K562 (cell line): ENCODE data around the gene EXOSC1. TPM values are rescaled to one million over a fixed set of nuclear protein-coding genes. Genes with fewer than 3 reads are reported as not detected.

Experiments
- CBX3 ChIP-seq, 2 experiments: IDR thresholded peaks; 1 replicate in 1 of 2; 2 replicates in 1 of 2; pipeline ENCODE4 v1.6.1; 2012; ENCODE audit warnings: inconsistent platforms in 2 of 2, low read length in 2 of 2, borderline replicate concordance in 1 of 2, control low read depth in 1 of 2
- CCNT2 ChIP-seq: IDR thresholded peaks from 2 replicates; pipeline ENCODE4 v1.6.1; 2011; ENCODE audit warnings: borderline replicate concordance, low read depth, mild to moderate bottlenecking, moderate library complexity, mixed read lengths, low read length; ENCODE audit not compliant: insufficient read length; ENCODE audit errors: extremely low read depth
- FOXA1 ChIP-seq: fragments of 450-650 bp; IDR thresholded peaks from 2 replicates; pipeline ENCODE4 v1.6.1; 2016; ENCODE audit warnings: mild to moderate bottlenecking, borderline replicate concordance
- PHF21A ChIP-seq: fragments of 450-650 bp; IDR thresholded peaks from 2 replicates; pipeline ENCODE4 v1.6.1; 2017; ENCODE audit warnings: low read depth, borderline replicate concordance
- PYGO2 ChIP-seq: fragments of 450-650 bp; IDR thresholded peaks from 2 replicates; pipeline ENCODE4 v1.6.1; 2016; ENCODE audit warnings: mild to moderate bottlenecking, missing genetic modification characterization, moderate library complexity, missing compliant biosample characterization
- RBM25 ChIP-seq: fragments of 200-400 bp; formaldehyde crosslinking; IDR thresholded peaks from 2 replicates; pipeline ENCODE4 v1.6.1; 2018; ENCODE audit warnings: low read length, low read depth, moderate library complexity; ENCODE audit not compliant: severe bottlenecking
- SIN3A ChIP-seq, 2 experiments: fragments of 150-350 bp in 1 of 2; IDR thresholded peaks; 2 replicates each; pipeline ENCODE4 v1.6.1; 2011 to 2016; ENCODE audit warnings: borderline replicate concordance in 2 of 2, low read depth in 2 of 2, low read length in 2 of 2, mild to moderate bottlenecking in 2 of 2, moderate library complexity in 2 of 2; ENCODE audit not compliant: control insufficient read depth in 1 of 2
- SMAD2 ChIP-seq: fragments of 150-350 bp; IDR thresholded peaks from 2 replicates; pipeline ENCODE4 v1.6.1; 2014; ENCODE audit warnings: low read depth, mild to moderate bottlenecking, low read length
- STAG1 ChIP-seq: sonication (generic); formaldehyde crosslinking; IDR thresholded peaks from 2 replicates; pipeline ENCODE4 v1.5.0; 2020; ENCODE audit warnings: missing genetic modification reagents, borderline replicate concordance
- TBL1XR1 ChIP-seq, 2 experiments: IDR thresholded peaks; 2 replicates each; pipeline ENCODE4 v1.6.1; 2012; ENCODE audit warnings: improper control_type of control experiment in 2 of 2, low read length in 2 of 2, mild to moderate bottlenecking in 1 of 2
- ZC3H4 ChIP-seq: sonication (generic); formaldehyde crosslinking; IDR thresholded peaks from 2 replicates; pipeline ENCODE4 v1.9.0; 2021; ENCODE audit warnings: missing genetic modification reagents, borderline replicate concordance
- ZKSCAN8 ChIP-seq: fragments of 200-800 bp; sonication (Bioruptor generic); IDR thresholded peaks from 2 replicates; pipeline ENCODE4 v1.6.1; 2016; ENCODE audit warnings: missing genetic modification characterization, missing compliant biosample characterization
- ZNF143 ChIP-seq: sonication (generic); formaldehyde crosslinking; IDR thresholded peaks from 2 replicates; pipeline ENCODE4 v1.9.0; 2022; ENCODE audit warnings: mild to moderate bottlenecking, missing genetic modification reagents
- polyA plus RNA-seq, 8 experiments: library from polyadenylated mRNA; depleted of rRNA in 4 of 8; stranded (reverse) in 5 of 8; unstranded in 3 of 8; fragments of >200 nt; fragmentation: Nextera tagmentation in 2 of 8; fragmentation: Illumina TruSeq in 1 of 8; extraction: Ambion mirVana in 2 of 8; extraction: Trizol in 1 of 8; gene quantifications; 2 replicates each; pipeline versions ENCODE4 v1.2.1 to v1.2.3, GENCODE V29; 2011 to 2014; ENCODE audit warnings: inconsistent platforms in 1 of 8, missing spikeins in 1 of 8
- total RNA-seq, 7 experiments: library from RNA; depleted of rRNA in 6 of 7; stranded (reverse); fragments of >200 nt in 6 of 7; fragmentation: Illumina TruSeq in 2 of 7; extraction: Trizol in 2 of 7; gene quantifications; 2 replicates each; pipeline versions ENCODE4 v1.2.1 to v1.2.3, GENCODE V29; 2011 to 2021; ENCODE audit warnings: low replicate concordance in 1 of 7
- TF ChIP-seq, protein P1 (sequence below): sonication (generic); formaldehyde crosslinking; IDR thresholded peaks from 2 replicates; pipeline ENCODE4 v1.5.0; 2020; ENCODE audit warnings: missing genetic modification reagents
- TF ChIP-seq, protein P2 (sequence below): fragments of 250-450 bp; sonication (Bioruptor Pico); IDR thresholded peaks from 2 replicates; pipeline ENCODE4 v1.5.0; 2020; ENCODE audit warnings: mild to moderate bottlenecking
- TF ChIP-seq, protein P3 (sequence below): fragments of 450-650 bp; conservative IDR thresholded peaks from 2 replicates; pipeline ENCODE4 v1.6.1; 2016; ENCODE audit warnings: missing genetic modification characterization, low read depth, mild to moderate bottlenecking, control low read depth, missing compliant biosample characterization
- TF ChIP-seq, protein P4 (sequence below): fragments of 250-450 bp; sonication (Bioruptor Pico); IDR thresholded peaks from 2 replicates; pipeline ENCODE4 v1.8.0; 2022; ENCODE audit warnings: inconsistent platforms
- TF ChIP-seq, protein P5 (sequence below): sonication (generic); formaldehyde crosslinking; IDR thresholded peaks from 2 replicates; pipeline ENCODE4 v1.8.0; 2022; ENCODE audit warnings: mild to moderate bottlenecking, low read depth, missing genetic modification reagents

Gene EXOSC1
- total and polyA plus RNA-seq, 9 of the 15 experiments (the other 6 are each of a cell fraction or from before 2014, with no cell fraction given) = 44.3 to 117 (median 67.0) TPM

DNA sequence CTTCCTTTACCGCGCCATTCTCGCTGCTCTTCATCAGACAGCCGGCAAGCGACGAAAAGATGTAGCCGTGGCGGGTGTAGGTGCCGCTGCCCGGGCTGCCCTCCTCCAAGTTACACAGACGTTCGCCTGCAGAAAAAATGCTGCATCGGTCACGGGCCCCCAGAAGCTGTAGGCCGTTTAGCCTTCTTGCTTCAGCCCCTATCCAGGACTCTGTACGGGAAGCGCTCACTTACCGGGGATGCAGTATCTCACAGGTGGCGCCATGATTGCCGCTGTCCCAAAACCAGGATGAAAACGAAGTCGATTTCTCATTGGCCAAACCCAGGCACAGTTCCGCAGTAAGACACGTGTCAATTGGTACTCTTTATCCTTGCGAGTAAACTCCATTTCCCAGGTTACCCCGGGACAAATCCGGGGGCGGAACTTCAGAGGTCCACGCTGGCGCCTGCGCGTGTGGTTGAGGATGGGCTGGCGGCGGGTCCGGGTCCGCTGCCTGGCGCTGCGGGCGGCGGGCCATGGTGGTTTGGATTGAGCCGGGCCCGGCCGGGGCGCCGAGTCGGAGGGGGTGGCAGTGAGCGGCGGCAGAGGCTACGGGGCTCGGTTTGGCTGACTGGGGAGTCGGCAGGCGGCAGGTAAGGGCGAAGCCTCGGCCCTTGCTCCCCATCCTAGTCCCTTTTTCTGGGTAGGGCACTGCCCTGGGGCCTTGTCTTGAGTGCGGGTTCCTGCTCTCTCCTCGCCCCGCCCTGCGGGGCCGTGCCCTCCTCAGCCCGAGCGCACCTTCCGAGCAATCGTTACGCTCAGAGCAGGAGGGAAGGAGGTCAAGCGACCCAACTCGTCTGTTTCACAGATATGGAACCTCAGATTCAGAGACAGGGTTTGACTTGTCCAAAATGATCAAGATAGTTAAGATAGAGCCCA lies at the start of gene EXOSC1, which contains the start of gene ZDHHC16 (continued):
- TF ChIP-seq RBM25 (peak; percentile 55), TBL1XR1 (IDR thresholded peaks at IDR 0.05; ENCODE audit: low read length in 2 of 2) (no peak), CCNT2 (peak; percentile 36), SIN3A (IDR thresholded peaks at IDR 0.05; ENCODE audit: borderline replicate concordance in 2 of 2, control insufficient read depth in 1 of 2, low read depth in 2 of 2, low read length in 2 of 2) (peak in 1 of 2 experiments; percentile 61; a peak in 1 of 4 replicates), PYGO2 (no peak), PHF21A (no peak), CBX3 (IDR thresholded peaks at IDR 0.05; ENCODE audit: borderline replicate concordance in 1 of 2, low read length in 2 of 2) (no peak), STAG1 (CRISPR knock-in tag) (no peak), SMAD2 (no peak), ZKSCAN8 (CRISPR knock-in tag) (no peak), ZC3H4 (no peak), FOXA1 (no peak), ZNF143 (CRISPR knock-in tag) (peak; percentile 88)
- TF ChIP-seq, protein P1, sequence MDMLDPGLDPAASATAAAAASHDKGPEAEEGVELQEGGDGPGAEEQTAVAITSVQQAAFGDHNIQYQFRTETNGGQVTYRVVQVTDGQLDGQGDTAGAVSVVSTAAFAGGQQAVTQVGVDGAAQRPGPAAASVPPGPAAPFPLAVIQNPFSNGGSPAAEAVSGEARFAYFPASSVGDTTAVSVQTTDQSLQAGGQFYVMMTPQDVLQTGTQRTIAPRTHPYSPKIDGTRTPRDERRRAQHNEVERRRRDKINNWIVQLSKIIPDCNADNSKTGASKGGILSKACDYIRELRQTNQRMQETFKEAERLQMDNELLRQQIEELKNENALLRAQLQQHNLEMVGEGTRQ (CRISPR knock-in tag) = peak; percentile 44; the same call in 1 of the 2 replicates
- TF ChIP-seq, protein P2, sequence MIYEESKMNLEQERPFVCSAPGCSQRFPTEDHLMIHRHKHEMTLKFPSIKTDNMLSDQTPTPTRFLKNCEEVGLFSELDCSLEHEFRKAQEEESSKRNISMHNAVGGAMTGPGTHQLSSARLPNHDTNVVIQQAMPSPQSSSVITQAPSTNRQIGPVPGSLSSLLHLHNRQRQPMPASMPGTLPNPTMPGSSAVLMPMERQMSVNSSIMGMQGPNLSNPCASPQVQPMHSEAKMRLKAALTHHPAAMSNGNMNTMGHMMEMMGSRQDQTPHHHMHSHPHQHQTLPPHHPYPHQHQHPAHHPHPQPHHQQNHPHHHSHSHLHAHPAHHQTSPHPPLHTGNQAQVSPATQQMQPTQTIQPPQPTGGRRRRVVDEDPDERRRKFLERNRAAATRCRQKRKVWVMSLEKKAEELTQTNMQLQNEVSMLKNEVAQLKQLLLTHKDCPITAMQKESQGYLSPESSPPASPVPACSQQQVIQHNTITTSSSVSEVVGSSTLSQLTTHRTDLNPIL = no peak
- TF ChIP-seq, protein P3, sequence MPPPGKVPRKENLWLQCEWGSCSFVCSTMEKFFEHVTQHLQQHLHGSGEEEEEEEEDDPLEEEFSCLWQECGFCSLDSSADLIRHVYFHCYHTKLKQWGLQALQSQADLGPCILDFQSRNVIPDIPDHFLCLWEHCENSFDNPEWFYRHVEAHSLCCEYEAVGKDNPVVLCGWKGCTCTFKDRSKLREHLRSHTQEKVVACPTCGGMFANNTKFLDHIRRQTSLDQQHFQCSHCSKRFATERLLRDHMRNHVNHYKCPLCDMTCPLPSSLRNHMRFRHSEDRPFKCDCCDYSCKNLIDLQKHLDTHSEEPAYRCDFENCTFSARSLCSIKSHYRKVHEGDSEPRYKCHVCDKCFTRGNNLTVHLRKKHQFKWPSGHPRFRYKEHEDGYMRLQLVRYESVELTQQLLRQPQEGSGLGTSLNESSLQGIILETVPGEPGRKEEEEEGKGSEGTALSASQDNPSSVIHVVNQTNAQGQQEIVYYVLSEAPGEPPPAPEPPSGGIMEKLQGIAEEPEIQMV = no peak
- TF ChIP-seq, protein P4, sequence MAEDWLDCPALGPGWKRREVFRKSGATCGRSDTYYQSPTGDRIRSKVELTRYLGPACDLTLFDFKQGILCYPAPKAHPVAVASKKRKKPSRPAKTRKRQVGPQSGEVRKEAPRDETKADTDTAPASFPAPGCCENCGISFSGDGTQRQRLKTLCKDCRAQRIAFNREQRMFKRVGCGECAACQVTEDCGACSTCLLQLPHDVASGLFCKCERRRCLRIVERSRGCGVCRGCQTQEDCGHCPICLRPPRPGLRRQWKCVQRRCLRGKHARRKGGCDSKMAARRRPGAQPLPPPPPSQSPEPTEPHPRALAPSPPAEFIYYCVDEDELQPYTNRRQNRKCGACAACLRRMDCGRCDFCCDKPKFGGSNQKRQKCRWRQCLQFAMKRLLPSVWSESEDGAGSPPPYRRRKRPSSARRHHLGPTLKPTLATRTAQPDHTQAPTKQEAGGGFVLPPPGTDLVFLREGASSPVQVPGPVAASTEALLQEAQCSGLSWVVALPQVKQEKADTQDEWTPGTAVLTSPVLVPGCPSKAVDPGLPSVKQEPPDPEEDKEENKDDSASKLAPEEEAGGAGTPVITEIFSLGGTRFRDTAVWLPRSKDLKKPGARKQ (CRISPR knock-in tag) = no peak
- TF ChIP-seq, protein P5, sequence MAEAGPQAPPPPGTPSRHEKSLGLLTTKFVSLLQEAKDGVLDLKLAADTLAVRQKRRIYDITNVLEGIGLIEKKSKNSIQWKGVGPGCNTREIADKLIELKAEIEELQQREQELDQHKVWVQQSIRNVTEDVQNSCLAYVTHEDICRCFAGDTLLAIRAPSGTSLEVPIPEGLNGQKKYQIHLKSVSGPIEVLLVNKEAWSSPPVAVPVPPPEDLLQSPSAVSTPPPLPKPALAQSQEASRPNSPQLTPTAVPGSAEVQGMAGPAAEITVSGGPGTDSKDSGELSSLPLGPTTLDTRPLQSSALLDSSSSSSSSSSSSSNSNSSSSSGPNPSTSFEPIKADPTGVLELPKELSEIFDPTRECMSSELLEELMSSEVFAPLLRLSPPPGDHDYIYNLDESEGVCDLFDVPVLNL (CRISPR knock-in tag) = no peak
